ENCODE results near the gene CHD2.
"Not testable (repeated sequence)": the region's sequence is repeated elsewhere in the genome, so short reads cannot be mapped to it uniquely, and the experiment has no call there.

The CHD2 gene

DNA sequence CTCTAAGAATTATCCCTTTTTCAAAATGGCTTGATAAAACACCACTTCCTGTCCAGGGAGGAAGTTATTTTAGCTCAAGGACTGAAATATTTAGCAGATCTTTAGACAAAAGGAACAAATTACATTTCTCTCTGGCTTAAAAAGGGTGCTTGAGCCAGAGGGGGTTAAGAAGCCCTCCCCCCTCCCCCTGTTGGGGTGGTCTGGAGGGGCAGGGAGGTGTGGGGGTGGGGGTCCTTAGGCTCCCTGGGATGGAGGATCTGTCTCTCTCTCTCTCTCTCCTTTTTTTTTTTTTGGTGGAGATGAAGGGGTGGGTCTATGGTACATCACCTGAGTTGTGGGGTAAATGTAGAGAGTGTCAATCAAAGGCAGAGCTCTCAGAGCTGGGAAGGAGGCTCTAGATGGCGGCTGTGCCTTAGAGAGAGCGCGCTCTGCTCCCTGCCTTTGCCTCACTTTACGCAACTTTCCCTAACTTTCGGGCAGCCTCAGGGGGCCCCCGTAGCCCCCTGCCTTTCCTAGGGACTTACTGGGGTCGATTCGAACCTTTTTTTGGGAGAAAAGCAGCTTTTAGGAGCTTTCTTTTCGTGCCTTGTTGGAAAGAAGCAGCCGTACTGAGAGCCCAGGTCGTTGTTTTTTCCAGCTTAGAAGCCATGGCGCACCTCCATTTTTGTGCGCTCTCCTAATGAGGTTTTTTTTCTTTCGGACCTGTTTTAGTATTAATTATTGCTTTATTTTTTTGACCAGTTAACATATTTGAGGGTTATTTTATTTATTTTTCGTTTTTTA, at the start of gene CHD2:
TSS of gene CHD2 (plus strand) at position 377 of the 783 bp plus-strand sequence. CDS start 914 bp downstream, outside the sequence.
- peak; percentile 63 for DNase-seq

DNA sequence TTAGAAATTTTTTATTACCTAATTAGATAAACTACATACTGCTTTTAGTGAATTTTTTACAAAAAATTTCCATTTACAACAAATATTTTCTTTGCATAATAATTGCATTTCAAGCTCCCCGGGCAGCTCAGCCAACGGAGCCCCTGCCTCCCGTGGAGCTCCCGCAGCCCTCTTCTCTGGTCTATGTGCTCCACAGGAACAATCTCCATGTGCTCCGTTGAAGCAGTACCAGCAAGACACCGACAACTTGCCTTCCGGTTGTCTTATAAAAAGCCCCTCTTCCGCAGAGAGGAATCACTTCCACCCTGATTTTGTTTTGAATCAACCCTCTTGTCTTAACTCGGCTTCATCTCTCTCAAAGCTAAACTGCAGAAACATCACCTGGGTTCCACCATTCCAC, 46.9 kb upstream of the CHD2 start:
- no peak for DNase-seq

DNA sequence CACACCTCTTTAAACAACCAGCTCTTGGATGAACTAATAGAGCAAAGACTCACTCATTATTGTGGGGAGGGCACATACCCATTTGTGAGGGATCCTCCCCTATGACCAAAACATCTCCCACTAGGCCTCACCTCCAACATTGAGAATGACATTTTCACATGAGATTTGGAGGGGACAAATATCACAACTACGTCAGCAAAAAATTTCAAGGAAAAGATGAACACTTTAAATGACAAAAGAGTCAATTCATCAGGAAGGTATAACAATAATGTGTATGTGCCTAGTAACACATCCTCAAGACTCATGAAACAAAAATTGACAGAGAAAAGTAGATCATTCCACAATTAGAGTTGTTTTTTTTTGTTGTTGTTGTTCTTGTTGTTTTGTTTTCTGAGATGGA, 38.4 kb upstream of the CHD2 start:
- DNase-seq, result no peak

DNA sequence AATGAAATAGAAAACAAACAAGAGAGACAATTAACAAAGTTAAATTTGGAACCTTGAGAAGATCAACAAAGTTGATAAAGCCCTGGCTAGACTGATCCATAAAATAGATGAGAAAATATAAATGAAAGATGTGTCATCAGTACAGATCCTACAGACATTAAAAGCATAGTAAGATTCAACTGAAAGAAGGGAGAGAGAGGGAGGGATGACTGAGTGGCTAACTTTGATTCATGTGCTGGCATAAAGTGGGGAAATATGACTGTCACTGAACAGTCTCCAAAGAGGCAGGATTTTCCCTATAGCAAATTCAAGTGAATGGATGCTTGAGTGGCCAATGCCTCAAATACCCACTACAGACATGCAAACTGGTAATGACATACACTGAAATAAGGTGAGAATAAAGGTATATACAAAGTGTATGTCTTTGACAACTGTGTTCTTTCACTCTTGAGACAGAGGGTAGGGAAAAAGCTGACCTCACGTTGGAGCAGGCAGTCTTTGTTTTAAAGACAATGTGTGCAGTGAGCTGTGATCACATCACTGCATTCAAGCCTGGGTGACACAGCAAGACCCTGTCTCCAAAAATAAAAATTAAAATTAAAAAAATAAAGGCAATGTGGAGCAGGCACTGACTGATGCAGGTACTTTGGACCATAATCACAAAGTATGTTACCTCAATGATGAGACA, 35.9 kb upstream of the CHD2 start:
- no peak for DNase-seq

DNA sequence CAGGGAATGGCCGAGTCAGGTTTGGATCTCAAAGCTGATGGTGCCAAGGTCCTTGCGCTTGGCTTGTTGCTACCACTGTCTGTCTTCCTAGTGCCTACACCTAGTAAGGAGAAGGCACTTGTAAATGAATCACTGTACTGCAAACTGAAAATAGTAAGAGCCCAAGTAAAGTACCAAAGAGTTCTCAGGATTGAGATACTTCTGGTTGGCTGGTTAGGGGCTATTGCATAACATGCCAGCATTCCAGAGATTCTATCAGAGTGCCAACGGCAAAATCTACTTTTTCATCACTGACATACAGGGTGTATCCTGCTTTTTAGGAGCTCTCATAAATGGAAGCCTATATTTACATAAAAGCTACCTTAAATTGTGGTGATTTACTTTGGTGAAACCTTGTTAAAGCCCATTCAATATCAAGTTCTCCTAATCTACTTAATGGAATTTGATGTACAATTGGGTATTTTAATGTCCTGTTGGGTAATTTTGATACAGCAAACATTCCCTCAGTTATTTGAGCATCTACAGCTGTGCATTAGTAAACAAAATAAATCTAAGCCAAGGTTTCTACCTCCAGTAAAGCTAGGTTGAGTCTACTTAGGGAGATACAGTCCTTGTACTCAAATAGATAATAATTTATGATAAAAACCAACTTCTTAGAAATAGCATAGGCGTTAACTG, 30.7 kb upstream of the CHD2 start:
- DNase-seq, result no peak

DNA sequence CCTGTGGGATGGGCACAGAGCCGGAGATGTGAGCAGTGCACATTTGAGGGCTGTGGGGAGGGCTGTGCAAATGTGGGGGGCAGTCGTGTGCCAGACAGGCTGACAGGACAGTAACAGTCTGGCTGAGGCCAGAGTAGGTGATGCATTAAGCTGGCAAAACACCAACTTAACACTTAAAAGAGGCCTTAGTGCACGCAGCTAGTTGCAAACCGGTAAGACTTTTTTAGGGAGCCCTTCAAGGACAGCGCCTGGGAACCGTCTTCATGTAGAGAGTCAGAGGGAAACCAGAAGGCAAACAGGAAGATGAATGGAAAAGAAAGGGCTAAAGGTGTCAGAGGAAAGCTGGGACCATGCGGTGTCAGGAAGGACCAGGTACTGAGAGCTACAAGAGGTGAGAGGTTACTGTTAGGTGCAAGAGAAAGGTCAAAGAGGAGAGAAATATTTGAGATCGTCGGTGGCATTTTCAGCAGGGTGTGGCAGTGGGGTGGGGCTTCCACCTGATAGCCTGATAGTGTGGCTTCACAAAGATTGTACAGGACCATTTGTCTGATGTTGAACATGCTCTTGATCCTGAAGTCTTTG, 30.0 kb upstream of the CHD2 start:
- DNase-seq, result no peak

DNA sequence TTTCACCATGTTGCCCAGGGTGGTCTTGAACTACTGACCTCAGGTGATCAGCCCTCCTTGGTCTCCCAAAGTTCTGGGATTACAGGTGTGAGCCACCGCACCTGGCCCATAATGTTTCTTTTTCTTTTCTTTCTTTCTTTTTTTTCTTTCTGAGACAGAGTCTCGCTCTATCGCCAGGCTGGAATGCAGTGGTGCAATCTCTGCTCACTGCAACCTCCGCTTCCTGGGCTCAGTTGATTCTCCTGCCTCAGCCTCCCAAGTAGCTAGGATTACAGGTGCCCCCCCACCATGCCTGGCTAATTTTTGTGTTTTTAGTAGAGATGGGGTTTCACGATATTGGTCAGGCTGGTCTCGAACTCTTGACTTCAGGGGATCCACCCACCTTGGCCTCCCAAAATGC, 27.2 kb upstream of the CHD2 start:
- DNase-seq, result not testable (repeated sequence)

DNA sequence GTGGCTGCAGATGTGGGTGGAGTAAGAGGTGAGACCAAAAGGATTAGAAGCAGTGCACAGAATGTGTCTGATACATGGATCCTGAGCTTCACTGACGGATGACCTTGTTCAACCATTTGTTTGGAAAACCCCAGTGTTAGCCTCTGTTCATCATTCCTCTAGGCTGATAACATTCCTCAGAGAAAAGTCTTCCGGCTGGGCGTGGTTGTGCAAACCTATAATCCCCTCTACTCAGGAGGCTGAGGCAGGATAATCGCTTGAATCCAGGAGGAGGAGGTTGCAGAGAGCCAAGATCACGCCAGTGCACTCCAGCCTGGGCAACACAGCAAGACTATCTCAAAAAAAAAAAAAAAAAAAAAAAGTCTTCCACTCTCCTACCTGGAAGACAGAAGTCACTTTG, 23.1 kb upstream of the CHD2 start:
- no peak for DNase-seq

DNA sequence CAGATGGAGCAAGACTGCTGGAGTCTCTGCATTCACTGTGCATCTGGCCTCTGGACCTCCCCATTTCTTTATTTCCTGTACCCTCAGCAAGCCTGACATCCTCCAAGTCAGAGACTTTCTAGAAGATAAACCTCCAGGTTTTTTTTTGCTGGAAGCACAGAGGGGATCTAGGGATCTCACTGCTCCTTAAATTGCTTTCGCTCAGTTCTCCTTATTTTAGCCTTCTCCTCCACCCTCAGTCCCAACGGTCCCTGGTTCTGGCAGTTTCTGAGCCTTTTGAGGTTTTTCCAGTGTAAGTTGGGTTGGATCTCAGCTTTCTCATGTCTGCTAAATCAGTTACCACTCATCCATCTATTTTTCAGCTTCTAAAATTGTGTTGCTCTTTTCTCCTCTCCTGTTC, 22.7 kb upstream of the CHD2 start:
- no peak for DNase-seq

DNA sequence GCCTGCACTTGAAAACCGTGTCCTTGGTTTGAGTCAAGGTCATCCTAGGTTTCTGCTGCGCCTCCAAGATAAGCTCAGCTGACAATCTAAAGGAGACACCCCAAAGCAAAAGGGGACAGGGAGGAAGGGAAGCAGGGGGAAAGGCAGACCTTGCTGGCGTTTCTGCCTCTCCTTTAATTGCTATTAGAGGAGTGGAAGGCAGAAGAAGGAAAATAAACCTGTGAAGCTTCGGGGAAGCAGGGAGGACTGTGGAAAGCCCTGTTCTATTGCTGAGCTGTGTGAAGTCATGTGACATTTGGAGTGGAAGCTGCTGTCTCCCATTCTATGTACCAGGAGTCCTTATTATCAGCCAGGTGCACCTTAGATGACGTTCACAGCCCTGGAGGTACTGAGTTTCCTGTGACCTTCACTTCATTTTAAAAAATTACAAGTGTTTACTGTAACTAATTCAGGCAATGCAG, 21.5 kb upstream of the CHD2 start:
- no peak for DNase-seq

DNA sequence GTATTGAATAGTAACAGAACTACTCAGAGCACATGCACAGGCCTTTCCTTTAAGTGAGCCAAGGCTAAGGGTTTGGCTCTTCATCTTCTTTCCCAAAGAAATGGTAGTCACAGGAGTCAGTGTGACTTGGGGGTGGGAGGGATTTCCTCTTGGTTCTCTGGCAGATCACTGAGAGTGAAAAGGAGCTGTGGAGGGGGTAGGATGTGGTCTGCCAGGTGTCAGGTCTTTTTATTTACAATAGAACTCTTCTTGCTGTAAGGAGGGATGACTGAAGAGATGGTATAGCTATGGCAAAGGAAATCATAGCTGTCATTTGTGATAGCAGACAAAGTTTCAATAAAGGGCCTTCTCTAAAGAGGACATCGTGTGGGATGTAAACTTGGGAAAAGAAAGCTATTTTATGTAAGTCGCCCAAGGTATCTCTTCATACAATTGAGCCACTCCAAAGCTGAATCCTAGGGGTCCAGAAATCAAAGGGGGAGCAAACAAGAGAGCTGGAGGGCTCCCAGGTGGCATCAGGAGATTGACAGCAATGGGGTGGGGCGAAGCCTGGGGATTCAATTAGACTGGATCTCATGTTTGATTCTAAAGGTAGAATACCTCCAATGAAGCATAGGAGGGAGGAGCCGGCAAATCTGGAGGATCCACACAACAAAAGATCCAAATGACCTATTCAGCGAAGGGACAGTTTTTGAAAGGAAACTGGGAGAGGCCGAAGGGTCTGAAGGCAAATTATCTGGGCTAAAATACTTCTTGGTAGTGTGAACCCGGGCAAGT, 20.0 kb upstream of the CHD2 start:
- DNase-seq, result no peak

DNA sequence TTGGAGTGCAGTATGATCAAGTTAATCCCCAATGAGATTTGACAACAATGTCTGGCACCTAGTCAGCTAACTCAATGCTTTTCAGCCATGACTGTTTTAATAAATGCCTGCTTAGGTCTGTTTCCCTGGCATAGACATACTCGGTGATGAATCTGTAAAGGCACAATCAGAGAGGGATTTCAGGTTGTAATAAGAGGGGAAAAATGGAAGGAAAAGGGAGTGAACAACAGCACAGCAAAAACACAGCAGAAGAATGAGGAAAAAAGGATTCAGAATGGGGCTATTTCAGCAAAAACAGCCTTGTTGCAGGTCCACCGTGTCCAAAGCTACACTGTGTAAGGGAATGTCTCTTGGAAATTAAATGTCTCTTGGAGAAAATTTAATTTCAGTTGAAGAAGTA, 19.3 kb upstream of the CHD2 start:
- no peak for DNase-seq

DNA sequence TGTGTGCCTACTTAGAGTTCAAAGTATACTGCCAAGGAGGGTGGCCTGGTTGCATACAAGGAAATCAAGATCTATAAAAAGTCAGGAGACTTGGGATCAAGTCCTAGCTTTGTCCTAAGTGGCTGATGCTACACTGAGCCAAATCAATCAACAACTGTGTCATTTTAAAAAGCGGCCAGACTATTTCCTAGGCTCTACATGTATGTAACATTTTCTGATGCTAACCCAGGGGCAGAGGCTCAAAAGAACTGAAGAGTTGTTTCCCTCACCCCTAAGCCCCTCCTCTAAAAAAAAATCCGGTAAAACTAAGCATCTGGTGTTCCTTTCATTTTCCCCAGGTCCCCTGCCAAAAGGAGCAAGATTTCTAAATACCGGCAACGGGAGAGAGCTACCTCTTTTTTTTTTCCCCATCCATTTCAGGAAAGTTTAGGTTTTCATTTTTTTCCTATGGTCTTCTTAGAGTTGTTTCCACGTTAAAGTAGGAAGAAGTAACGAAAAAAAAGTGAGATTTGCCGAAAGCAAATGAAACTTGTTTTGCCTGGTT, 18.8 kb upstream of the CHD2 start:
- DNase-seq, result no peak

DNA sequence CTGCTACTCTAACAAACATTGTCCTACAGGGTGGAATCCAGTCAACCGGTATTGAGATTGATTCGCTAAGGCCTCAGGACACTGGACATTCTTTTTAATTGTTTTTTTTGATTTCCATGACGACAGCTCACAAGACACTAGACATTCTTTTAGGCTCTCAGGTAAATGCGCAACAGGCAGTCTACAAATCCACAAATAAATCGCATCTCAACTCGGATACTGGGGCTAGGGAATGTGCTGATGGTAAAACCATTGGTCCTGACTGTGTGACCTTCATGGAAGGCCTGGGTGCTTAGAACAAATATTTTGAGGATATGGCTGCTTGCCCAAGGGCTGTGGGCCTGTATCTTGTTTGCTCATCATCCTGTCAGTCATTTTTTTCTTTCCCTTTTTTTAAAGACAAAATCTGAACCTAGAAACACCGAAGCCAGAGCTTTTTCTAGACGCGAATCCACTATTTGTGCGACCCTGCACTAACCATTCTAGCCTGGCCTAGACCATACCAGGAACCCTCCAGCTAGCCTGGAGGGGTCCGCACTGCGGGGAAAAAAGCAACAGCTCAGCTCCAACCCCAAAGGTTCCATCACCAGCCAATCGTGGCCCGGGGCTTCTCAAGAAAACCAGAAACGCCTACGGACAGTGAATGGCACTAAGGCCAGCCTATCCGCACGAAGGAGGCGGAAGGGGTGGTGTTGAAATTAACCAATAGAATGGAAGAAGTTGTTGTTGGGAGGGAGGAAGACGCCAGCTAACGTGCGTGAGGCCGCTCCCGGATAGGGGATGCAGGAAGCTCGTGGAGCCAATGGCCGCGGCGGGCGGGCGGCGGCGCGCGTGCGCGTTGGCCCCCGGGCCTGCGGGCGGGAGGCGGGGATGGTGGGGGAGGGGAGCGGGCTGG, 18.1 kb upstream of the CHD2 start:
- peak; percentile 92 for DNase-seq

DNA sequence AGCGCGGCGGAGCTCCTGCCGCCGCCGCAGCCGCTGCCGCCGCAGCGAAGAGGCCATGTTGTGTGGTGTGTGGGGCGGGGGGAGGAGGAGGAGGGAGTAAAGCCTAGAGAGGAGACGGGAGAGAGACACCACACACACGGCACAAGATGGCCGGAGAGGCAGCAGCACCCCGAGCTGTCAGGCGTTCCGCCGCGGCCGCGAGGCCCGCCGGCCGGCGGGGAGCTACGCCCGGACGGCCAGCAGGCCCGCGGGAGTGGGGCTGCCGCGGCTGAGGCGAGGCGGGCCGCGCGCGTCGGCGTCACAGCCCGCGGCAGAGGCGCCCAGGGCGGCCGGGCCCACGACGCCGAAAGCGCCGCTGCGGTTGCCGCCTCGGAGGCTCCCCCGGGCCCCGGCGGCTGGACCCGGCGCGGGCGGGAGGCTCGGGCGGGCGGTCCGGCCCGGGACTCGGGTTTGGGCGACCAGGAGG, 17.4 kb upstream of the CHD2 start:
- DNase-seq, result no peak

DNA sequence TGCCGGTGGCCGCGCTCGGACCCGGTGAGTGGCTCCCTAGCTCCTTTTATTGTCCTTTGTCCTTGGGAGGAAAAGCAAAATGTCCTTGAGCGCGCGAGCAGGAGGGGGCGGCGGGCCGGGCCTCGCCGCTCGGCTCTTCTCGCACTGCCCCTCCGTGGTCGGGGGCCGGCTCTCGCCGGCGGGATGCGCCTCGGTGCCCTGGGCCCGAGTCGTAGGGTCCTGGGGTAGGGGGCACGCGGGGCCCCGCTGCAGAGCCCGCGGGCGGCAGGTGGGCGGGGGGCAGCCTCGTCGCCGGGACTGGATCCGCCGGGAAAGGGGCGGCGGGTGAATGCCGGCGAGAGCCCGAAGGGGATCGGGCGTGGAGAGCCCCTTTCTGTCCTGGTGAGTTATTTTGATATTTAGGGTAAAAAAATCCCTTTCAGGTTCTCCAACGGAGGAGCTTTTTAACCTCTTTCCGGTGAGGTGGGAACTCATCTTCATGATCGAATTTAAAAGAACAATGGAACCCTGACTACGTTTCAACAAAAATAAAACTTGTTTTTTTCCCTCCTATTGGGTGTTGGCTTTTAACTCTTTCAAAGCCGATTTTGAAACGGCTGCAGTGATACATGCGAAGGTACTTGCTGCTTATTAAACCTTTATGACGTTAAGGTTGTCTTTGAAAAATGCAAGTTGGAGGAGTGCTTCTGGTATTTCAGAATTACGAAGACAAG, 16.8 kb upstream of the CHD2 start:
- no peak for DNase-seq

DNA sequence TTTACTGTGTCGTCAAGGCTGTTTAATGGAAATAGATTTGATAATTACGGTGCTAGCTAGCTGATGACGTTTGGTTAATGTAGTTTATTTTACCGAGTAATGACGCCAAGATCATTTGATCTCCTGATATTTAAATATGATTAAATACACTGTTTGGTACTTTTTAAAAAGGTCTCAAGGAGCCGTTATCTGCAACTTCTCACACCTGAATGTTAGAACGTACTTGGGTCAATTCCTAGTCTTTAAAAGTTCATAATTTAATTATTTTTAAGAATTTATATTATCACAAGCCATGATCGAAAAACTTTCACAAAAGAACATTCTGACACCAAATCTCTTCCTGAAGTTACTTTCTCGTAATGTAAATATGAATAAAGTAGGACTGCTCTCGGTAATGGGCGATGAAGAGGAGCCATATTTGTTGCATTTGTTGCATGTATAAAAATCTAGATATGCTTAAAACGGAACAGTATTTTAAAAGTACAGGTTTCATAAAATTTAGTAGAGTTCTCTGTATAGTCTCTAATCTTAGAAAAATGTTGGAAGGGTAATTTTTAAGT, 16.2 kb upstream of the CHD2 start:
- DNase-seq, result no peak

DNA sequence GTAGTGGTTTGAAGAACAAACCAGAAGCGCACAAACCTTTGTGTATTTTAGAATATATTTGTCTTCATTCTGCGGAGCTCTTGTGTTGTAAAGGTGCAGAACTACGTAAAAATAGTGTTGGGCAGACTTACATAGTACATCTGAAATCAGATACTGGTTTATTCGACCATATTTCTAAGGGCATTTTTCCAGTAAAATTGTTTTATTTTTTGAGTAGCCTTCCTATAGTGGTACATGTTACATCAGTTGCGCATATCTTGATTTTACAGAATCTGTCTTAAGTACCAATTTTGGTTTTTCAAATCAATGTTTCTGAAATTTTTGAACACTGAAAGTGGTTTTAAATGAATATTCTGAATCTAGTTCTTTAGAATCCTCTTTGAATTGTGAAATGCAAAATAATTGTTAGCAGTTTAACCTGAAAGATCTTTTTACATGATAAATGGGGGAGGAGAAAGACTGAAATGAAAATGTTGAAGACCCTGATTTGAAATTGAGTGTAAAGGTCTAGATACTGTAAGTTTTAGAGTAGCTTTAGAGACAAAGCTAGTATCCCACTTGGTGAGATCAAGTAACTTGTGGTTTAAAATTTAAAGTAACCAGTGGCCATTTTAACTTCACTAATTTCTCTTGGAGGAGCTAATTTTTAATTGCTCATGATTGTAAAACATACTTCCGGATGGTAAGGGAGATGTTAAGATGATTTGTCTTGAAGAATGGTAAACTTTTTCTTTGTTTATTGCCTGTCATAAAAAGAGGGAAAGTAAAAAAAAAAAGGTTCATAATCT, 15.5 kb upstream of the CHD2 start:
- no peak for DNase-seq

All from NCI-H1105 (cell line).